Measurements from ENCODE around the gene NAPSA. TPM values are rescaled to one million over a fixed set of nuclear protein-coding genes. Genes with fewer than 3 reads are reported as not detected.
"Not testable (repeated sequence)": the region's sequence is repeated elsewhere in the genome, so short reads cannot be mapped to it uniquely, and the experiment has no call there.

The NAPSA gene
- total RNA-seq, 1 donor from 2014 or later: 0.40 TPM

DNA sequence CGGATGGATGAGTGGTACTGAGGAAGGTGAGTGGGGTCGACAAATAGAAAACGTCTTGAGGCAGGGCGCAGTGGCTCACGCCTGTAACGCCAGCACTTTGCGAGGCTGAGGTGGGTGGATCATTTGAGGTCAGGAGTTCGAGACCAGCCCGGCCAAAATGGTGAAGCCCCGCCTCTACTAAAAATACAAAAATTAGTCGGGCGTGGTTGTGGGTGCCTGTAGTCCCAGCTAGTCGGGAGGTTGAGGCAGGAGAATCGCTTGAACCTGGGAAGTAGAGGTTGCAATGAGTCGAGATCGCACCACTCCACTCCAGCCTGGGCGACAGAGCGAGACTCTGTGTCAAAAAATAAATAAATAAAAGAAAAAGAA, 35.5 kb downstream of the NAPSA start:
- ATAC-seq: not testable (repeated sequence)

- ATAC-seq: peak; percentile 86
Measured at GRCh38 chr19:50329146-50329925, 36.1 kb downstream of the NAPSA start, which contains the start of gene KCNC3. Gene KCNC3, minus strand, starts transcription at chr19:50329377. Its CDS starts 295 bp downstream, at chr19:50329082.

DNA sequence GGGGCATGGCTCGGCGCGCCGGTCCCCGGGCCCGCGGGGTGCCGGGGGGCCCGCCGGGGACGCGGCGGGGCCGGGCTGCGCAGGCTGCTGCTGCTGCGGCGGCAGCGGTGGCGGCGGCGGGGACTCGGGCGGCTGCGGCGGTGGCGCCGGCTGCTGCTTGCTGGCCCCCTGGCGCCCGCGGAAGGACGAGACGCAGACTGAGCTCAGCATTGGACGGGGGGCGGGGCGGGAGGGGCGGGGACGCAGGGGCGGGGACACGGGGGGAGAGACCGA, 36.6 kb downstream of the NAPSA start:
- ATAC-seq: no peak

DNA sequence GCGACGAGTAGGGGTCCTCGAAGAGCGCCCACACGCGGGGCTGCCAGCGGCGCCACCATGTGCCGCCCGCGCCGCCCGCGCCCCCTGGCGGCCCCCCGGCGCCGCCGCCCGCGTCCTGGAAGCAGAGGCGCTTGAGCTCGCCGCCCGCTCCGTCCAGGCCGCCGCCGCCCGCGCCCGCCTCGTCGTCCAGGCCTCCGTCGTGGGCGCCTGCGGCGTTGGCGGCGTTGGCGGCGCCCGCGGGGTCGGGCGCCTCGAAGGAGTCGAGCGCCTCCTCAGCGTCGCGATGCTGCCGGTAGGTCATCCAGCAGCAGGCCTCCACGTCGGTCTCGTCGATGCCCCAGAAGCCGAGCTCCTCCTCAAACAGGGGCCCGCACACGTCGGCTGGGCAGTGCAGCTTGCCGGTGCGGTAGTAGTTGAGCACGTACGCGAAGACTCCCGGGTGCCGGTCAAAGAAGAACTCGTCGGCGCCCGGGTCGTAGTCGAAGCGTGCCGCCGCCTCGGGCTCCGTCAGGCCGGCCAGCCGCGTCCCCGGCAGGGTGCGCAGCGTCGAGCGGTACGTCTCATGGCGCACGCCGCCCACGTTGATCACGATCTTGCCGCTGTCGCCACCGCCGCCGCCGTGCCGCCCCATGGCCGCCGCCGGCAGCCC, 37.1 kb downstream of the NAPSA start:
- no peak for ATAC-seq

- no peak for ATAC-seq
Measured at GRCh38 chr19:50327461-50328223, 37.8 kb downstream of the NAPSA start.

DNA sequence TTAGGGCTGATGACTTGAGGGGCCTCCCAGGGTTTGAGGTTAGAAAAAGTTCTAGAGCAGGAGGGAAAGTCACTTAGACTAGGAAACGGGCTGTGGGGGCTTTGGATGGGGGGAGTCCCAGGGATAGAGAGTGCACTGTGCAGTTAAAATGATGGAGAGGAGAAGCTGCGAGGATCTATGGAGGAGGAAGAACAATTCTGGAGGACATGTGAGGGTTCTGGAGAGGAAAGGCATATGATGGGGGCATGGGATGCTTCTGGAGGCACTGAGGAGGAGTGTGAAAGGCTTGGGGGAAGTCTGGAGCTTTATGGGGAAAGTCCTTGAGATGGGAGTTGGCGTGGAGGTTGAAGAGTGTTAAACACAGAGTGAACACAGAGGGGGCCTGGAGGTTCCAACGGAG, 38.4 kb downstream of the NAPSA start:
- ATAC-seq: no peak

- no peak for ATAC-seq
Measured at GRCh38 chr19:50326101-50326664, 39.3 kb downstream of the NAPSA start.

DNA sequence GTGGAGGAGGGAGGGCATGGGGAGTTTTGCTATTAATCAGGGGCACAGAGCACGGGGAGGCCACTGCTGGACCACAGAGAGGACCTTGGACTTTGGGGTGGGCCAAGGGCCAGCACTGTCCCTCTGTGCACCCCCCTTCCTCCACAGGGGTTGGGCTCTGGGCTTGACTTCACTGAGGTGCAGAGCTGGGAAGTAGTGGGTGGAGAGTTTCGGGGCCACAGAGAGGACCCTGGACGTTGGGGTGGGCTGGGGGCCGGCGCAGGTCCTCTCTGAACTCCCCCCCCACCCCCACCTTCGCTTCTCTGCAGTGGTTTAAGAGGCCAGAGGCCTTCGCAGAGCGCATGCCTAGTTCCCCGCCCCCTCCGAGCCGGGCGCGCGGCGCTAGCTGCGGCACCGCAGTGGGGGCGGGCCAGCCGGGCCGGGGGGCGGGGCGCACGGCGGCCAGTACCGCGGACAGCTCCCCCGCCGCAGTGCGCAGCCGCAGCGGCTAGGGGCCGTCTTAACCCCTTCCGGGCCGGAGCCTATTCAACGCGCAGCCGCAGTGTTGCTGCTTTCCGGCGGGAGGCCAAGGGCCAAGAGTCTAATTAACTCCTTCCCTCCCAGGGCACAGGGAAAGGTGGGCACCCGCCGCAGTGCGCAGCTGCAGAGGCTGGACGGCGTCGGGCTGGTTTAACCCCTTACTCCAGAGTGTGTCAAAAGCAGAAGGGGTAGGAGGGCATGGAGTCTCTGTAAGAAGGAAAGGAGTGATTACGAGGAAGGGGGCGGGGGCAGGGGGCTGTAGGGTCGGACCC, 39.9 kb downstream of the NAPSA start:
- ATAC-seq: peak; percentile 55

DNA sequence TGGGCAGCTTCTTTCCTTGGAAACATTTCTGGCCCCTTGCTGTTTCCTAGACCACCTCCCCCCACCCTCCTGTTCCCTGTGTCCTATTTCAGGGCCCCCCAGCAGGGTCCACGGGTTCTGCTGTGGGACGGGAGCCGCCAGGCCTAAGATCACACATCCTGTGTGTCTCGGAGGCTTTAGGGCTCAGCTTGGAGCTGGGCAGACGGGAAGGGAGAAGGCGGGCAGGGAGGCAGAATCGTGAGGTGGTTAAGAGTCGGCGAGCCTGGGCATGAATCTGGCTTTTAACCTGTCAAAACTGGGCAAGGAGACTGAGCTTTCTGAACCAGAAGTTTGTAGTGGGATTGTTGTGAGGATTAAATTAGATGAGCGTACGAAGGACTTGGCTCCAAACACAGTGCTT, 41.1 kb downstream of the NAPSA start:
- no peak for ATAC-seq

DNA sequence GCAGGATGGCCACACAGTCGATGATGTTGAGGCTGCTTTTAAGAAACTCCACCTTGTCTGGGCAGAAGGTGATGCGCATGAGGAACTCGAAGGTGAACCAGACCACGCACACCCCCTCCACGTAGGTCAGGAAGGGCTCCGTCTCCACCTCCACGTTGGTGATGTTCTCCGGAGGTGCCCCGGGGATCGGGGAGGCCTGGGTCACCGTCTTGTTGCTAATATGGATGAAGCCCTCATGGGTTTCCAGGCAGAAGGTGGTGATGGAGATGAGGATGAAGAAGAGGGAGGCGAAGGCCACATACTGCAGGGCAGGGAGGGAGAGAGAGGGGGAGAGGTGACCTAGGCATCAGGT, 41.7 kb downstream of the NAPSA start:
- no peak for ATAC-seq

GRCh38 chr19:50322931-50323781, 42.3 kb downstream of the NAPSA start:
- no peak for ATAC-seq

GRCh38 chr19:50322234-50322633, 43.2 kb downstream of the NAPSA start:
- no peak for ATAC-seq

- ATAC-seq: no peak
Measured at GRCh38 chr19:50321831-50322230, 43.6 kb downstream of the NAPSA start.

DNA sequence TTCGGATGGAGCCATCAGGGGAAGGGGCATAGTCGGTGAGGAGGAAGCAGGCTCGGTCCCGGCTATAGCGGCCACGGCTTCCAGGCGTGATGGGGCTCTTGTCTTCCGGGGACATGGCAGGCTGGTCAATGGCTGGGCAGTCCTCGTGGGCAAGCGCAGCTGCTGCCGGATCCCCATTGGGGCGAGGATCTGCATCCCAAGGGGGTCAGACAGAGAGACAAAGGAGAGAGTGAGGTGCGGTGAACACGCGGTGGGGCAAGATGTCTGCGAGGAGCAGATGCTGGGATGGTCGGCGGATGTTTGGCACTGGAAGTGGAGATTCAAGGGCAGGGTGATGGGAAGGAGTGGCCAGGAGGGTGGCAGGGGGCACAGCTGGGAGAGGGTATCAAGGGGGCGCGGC, 44.8 kb downstream of the NAPSA start:
- ATAC-seq: no peak

DNA sequence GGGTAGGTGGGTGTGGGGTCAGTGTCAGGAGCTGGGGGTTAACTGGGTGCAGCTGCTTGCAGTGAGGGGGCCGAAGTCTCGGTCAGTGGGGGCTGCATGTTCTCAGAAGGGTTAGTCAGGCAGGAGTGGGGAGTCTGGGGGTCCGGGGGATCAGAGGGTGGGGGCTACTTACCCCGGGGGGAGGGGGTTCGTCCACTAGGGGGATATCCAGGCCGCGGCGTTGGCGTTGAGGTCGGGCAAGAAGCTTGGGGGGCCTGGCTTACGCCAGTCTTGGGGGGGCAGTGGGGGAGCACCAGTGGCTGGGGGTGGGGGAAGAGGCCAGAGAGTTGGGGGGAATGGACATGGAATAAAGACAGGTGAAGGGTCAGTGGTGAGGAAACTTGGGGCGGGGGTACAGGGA, 45.4 kb downstream of the NAPSA start:
- no peak for ATAC-seq

- no peak for ATAC-seq
Measured at GRCh38 chr19:50319156-50319555, 46.3 kb downstream of the NAPSA start.

DNA sequence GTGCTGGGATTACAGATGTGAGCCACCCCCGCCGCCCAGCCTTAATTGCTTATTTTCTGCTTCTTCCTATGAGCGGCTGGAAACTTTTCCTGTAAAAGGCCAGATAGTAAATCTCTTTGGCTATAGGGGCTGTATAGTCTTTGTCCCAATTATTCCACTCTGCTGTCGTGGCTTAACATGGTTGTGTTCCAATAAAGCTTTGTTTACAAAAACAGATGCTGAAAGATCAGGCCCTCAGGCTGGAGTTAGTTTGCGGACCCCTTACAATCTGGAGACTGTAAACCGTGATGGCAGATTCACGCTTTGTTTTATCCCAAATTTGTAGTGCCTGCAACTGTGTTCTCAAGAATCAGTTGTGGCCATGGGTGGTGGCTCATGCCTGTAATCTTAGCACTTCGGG, 47.0 kb downstream of the NAPSA start:
- ATAC-seq: no peak

GRCh38 chr19:50317115-50317514, 48.3 kb downstream of the NAPSA start:
- no peak for ATAC-seq

- no peak for ATAC-seq
Measured at GRCh38 chr19:50315773-50316448, 49.5 kb downstream of the NAPSA start.

DNA sequence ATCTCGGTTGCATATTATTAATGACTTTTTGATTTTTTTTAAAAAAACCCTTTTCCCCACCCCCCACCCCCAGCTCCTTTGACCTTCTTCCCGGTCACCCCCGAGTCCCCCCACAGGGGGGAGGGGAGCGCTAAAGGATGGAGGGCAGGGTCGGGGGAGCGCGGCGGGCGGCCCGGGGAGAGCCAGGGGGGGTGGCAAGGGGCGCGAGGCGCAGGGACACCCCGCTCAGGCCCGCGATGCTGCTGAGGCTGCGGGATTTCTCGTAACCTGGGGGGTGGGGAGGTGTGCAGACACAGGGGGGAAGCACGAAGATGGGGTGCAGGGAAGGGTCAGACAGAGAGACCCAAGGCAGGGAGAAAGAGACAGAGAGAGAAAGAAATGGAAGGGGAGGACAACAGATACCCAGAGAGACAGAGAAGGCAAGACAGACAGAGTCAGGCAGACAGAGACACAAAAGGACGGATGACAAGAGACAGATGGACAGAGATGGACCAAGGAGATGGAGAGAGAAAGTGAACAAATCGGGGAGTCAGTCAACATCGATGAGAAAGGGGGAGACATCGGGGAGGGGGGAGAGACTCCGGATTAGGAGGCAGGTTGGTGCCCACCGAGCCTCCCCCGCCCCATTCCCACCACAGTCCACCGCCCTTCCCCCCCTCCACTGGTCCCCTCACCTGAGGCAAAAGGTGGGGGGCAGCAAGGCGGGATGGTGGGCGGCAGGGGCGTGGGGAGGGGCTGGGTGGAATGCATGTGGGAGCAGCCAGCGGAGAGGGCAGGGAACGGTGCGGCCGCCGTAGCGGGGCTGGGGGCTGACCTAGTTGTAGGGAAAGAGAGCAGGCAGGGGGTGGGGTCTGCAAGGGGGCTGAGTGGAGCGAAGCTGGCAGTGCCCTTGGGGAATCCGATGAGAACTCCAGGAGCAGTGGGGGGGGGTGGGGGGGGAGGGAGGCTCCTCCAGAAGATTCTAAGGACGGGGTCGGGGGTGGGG, 50.4 kb downstream of the NAPSA start:
- ATAC-seq: no peak

Data from esophagus mucosa (tissue), 1 donor.